ENCODE measurements around the gene ARMC7. TPM values are rescaled to one million over a fixed set of nuclear protein-coding genes. Genes with fewer than 3 reads are reported as not detected.

Gene ARMC7
- total and polyA plus RNA-seq, 2 of the 13 experiments (the other 11 are each of a cell fraction or from before 2014, with no cell fraction given), result 3.9 to 4.2 TPM

DNA sequence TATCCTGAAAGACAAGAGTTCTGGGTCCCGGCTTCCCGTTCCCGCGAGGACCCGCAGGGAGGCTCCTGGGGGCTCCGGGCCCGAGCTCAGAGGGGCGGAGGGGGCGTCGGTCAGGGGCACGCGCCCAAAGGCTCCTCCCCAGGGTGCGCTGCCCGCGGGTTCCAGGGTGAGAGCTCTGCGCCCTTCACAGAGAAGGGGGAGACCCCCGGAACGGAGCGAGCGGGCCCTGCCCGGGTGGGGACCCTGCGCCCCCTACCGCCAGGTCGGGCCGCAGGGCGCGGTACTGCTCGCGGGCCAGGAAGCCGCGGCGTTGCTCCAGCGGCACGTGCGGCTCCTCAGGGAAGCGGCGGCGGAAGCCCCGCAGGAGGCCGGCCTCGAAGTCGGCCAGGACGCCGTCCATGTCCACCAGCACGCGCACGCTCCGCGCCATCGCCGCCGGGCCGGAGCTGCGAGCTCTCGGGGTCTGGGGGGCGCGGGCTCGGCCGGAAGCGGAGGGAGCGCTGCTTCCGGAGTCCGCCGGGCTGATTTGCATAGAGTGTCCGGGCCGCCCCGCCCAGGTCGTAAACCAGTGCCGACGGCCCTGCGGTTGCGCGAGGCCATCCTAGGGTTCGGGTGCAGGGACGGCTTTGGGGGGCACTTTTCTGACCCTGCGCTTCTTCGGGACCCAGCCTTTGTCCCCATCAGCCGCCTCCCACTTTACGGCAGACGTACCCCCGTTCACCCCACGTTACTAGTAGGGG is 21.7 kb downstream of the ARMC7 start, which contains the start of gene NT5C (continued):
- TF ChIP-seq JUNB (CRISPR knock-in tag; IDR thresholded peaks at IDR 0.05; ENCODE audit: borderline replicate concordance) (no peak), NFIB (CRISPR knock-in tag; IDR thresholded peaks at IDR 0.05; ENCODE audit: borderline replicate concordance) (0 out of 2 replicates have a peak, but pooled peaks have one; percentile 43), NR2C2 (CRISPR knock-in tag; IDR thresholded peaks at IDR 0.05; ENCODE audit: borderline replicate concordance) (peak; percentile 56), BRD4 (CRISPR knock-in tag; IDR thresholded peaks at IDR 0.05) (peak; percentile 81; the same call in 1 of the 2 replicates), ZKSCAN5 (CRISPR knock-in tag; IDR thresholded peaks at IDR 0.05) (no peak), ZFP36L2 (CRISPR knock-in tag; IDR thresholded peaks at IDR 0.05) (no peak), ZNF678 (CRISPR knock-in tag; IDR thresholded peaks at IDR 0.05) (peak; percentile 85), ZNF746 (CRISPR knock-in tag; IDR thresholded peaks at IDR 0.05) (peak; percentile 45), EP300 (IDR thresholded peaks at IDR 0.05; ENCODE audit: low read depth in 2 of 2, low read length in 2 of 2) (peak in 1 of 2 experiments; percentile 13; a peak in 1 of 4 replicates), EP300 (CRISPR knock-in tag; IDR thresholded peaks at IDR 0.05; ENCODE audit: borderline replicate concordance) (peak; percentile 34; the same call in 1 of the 2 replicates), ZNF558 (CRISPR knock-in tag; IDR thresholded peaks at IDR 0.05; ENCODE audit: borderline replicate concordance) (peak; percentile 88; the same call in 1 of the 2 replicates), TARDBP (CRISPR knock-in tag; IDR thresholded peaks at IDR 0.05) (peak; percentile 61), EED (CRISPR knock-in tag; IDR thresholded peaks at IDR 0.05) (peak; percentile 66; the same call in 1 of the 2 replicates), NFIC (IDR thresholded peaks at IDR 0.05; ENCODE audit: low read length) (no peak; the same call in 1 of the 2 replicates), RBM22 (optimal IDR thresholded peaks at IDR 0.05; ENCODE audit: low read length) (no peak), HES4 (CRISPR knock-in tag; IDR thresholded peaks at IDR 0.05; ENCODE audit: borderline replicate concordance) (peak; percentile 97; the same call in 1 of the 2 replicates), RFXAP (CRISPR knock-in tag; IDR thresholded peaks at IDR 0.05; ENCODE audit: borderline replicate concordance) (no peak), KLF12 (CRISPR knock-in tag; IDR thresholded peaks at IDR 0.05; ENCODE audit: borderline replicate concordance) (peak; percentile 89; the same call in 1 of the 2 replicates), RNF2 (conservative IDR thresholded peaks at IDR 0.05; ENCODE audit: low read depth) (peak; percentile 96), ZBTB3 (CRISPR knock-in tag; IDR thresholded peaks at IDR 0.05; ENCODE audit: borderline replicate concordance, low read depth) (peak; percentile 77), HOXA7 (CRISPR knock-in tag; IDR thresholded peaks at IDR 0.05) (no peak), MED1 (CRISPR knock-in tag; IDR thresholded peaks at IDR 0.05) (peak; percentile 77), TBP (CRISPR knock-in tag; IDR thresholded peaks at IDR 0.05) (no peak), ZNF7 (CRISPR knock-in tag; IDR thresholded peaks at IDR 0.05) (no peak), ZNF781 (CRISPR knock-in tag; IDR thresholded peaks at IDR 0.05; ENCODE audit: borderline replicate concordance, not compliant biosample characterization) (no peak), NFE2L1 (CRISPR knock-in tag; IDR thresholded peaks at IDR 0.05; ENCODE audit: borderline replicate concordance) (no peak)
- TF ChIP-seq, protein P1, sequence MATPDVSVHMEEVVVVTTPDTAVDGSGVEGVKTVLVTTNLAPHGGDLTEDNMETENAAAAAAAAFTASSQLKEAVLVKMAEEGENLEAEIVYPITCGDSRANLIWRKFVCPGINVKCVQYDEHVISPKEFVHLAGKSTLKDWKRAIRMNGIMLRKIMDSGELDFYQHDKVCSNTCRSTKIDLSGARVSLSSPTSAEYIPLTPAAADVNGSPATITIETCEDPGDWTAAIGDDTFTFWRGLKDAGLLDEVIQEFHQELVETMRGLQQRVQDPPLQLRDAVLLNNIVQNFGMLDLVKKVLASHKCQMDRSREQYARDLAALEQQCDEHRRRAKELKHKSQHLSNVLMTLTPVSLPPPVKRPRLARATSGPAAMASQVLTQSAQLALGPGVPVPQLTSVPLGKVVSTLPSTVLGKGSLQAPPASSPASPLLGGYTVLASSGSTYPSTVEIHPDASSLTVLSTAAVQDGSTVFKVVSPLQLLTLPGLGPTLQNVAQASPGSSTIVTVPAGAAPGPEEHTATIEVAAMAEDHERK (CRISPR knock-in tag; IDR thresholded peaks at IDR 0.05; ENCODE audit: low read depth), result no peak
- TF ChIP-seq, protein P2, sequence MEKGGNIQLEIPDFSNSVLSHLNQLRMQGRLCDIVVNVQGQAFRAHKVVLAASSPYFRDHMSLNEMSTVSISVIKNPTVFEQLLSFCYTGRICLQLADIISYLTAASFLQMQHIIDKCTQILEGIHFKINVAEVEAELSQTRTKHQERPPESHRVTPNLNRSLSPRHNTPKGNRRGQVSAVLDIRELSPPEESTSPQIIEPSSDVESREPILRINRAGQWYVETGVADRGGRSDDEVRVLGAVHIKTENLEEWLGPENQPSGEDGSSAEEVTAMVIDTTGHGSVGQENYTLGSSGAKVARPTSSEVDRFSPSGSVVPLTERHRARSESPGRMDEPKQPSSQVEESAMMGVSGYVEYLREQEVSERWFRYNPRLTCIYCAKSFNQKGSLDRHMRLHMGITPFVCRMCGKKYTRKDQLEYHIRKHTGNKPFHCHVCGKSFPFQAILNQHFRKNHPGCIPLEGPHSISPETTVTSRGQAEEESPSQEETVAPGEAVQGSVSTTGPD (CRISPR knock-in tag; IDR thresholded peaks at IDR 0.05), result no peak
